Measurements from ENCODE around the gene USHBP1.

Gene USHBP1

DNA sequence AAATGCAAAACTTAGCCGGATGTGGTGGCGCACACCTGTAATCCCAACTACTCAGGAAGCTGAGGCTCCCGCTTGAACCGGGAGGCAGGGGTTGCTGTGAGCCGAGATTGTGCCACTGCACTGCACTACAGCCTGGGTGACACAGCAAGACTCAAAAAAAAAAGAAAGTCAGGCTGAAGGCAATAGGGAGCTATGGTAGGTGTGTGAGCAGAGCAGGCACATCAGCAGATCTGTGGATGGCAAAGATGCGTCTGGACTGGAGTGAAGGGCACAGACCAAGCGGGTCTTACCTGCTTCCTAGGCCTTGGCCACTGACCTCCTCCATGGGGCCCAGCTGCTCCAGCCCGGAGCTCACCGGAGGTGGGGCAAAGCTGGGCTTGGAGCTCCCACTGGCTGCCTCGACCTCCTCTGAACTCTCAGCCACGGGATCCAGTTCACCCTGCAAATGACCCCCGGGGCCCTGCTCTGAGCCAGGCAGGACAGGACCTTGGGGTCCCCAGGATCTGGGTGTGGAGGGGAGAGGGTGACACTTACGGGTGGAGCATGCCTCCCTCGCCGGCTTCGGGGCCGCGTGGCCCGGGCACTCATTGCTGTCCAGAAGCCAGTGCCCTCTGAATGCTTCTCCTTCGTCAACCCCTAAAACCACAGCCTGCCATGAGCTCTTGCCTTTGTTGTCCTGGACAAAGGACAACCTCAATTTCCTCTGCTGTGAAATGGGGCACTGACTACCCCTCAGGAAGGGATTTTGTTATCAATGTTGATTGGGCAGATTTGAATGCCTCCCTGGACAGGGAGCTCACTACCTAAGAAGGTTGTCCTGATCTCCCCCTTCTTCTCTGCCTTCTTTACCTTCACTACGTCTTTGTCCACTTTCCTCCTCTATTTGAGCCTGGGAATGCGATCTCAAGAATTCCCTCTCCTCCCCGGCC lies 569 bp downstream of the USHBP1 start:
- no peak for DNase-seq
- H3K4me1 ChIP-seq (ENCODE audit: control insufficient read depth, low read depth, low read length) = peaks cover 2% of the 10 kb centered on the region
- H3K36me3 ChIP-seq (ENCODE audit: control insufficient read depth, insufficient read depth, low read length) = no peaks in the 10 kb centered on the region
- no peak overlapping the region for H2BK120ac ChIP-seq (ENCODE audit: low read depth, low read length)
- no peaks in the 10 kb centered on the region for H3K27me3 ChIP-seq (ENCODE audit: insufficient read depth, low read length, poor library complexity)
- no peak overlapping the region for H4K8ac ChIP-seq (ENCODE audit: low read depth, low read length)
- H3K79me2 ChIP-seq (ENCODE audit: control insufficient read depth, insufficient read depth, low read length) = peaks cover 3% of the 10 kb centered on the region
- peak overlapping the region; percentile 47 for H4K5ac ChIP-seq (ENCODE audit: low read length)
- H3K79me1 ChIP-seq (ENCODE audit: low read length) = no peaks in the 10 kb centered on the region
- H3K18ac ChIP-seq (ENCODE audit: low read length) = peak overlapping the region; percentile 5
- H2BK5ac ChIP-seq (ENCODE audit: low read length) = no peak overlapping the region
- no peak overlapping the region for H2BK15ac ChIP-seq (replicated peaks; ENCODE audit: low read depth)
- peak overlapping the region; percentile 71 for H2AK5ac ChIP-seq (ENCODE audit: low read length)
- peak overlapping the region; percentile 81 for H3K56ac ChIP-seq (ENCODE audit: low read length)
- H3K4me3 ChIP-seq (ENCODE audit: low read length) = no peak overlapping the region
- H3K23ac ChIP-seq (ENCODE audit: low read length) = no peak overlapping the region
- H3K9ac ChIP-seq (ENCODE audit: low read length) = peak overlapping the region; percentile 61
- no peak overlapping the region for H3K27ac ChIP-seq (ENCODE audit: low read depth, low read length)
- H3K4ac ChIP-seq (ENCODE audit: low read depth, low read length) = no peak overlapping the region
- WGBS (ENCODE audit: extremely low coverage, insufficient coverage, low lambda C conversion rate) = no CpG with 5 or more reads among the region's 23 CpGs
- H3K4me2 ChIP-seq (ENCODE audit: low read length) = no peak overlapping the region

DNA sequence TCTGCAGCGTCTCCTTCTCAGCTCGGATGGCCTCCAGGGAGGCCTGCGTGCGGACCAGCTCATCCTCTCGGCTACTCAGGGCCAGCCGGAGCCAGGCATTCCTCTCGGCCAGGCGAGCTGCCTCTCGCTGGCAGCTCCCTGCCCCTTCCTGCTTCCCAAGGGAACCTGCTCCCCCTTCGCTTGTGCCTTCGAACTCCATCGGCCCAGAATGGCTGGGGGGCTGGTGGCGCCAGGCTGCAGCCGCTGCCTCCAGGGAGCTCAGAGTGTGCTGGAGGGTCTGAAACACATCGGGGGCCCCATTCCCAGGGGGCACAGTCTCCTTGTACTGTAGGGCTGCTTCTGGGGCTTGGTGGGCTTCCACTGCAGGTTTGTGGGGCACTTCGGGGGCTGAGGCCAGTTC lies 2.0 kb downstream of the USHBP1 start:
- WGBS (ENCODE audit: extremely low coverage, insufficient coverage, low lambda C conversion rate) = no CpG with 5 or more reads among the region's 16 CpGs
- H3K27ac ChIP-seq (ENCODE audit: low read depth, low read length) = no peak overlapping the region
- no peak overlapping the region for H3K9ac ChIP-seq (ENCODE audit: low read length)
- no peak overlapping the region for H2BK5ac ChIP-seq (ENCODE audit: low read length)
- H2BK120ac ChIP-seq (ENCODE audit: low read depth, low read length) = no peak overlapping the region
- H3K27me3 ChIP-seq (ENCODE audit: insufficient read depth, low read length, poor library complexity) = no peaks in the 10 kb centered on the region
- H3K36me3 ChIP-seq (ENCODE audit: control insufficient read depth, insufficient read depth, low read length) = no peaks in the 10 kb centered on the region
- H3K18ac ChIP-seq (ENCODE audit: low read length) = no peak overlapping the region
- no peak overlapping the region for H3K23ac ChIP-seq (ENCODE audit: low read length)
- no peaks in the 10 kb centered on the region for H3K79me2 ChIP-seq (ENCODE audit: control insufficient read depth, insufficient read depth, low read length)
- H3K4ac ChIP-seq (ENCODE audit: low read depth, low read length) = no peak overlapping the region
- no peak overlapping the region for H3K4me2 ChIP-seq (ENCODE audit: low read length)
- H3K4me3 ChIP-seq (ENCODE audit: low read length) = no peak overlapping the region
- H2BK15ac ChIP-seq (replicated peaks; ENCODE audit: low read depth) = no peak overlapping the region
- DNase-seq = no peak
- no peak overlapping the region for H4K8ac ChIP-seq (ENCODE audit: low read depth, low read length)
- H4K5ac ChIP-seq (ENCODE audit: low read length) = no peak overlapping the region
- no peak overlapping the region for H3K56ac ChIP-seq (ENCODE audit: low read length)
- H2AK5ac ChIP-seq (ENCODE audit: low read length) = no peak overlapping the region
- H3K79me1 ChIP-seq (ENCODE audit: low read length) = no peaks in the 10 kb centered on the region
- H3K4me1 ChIP-seq (ENCODE audit: control insufficient read depth, low read depth, low read length) = peaks cover 2% of the 10 kb centered on the region

DNA sequence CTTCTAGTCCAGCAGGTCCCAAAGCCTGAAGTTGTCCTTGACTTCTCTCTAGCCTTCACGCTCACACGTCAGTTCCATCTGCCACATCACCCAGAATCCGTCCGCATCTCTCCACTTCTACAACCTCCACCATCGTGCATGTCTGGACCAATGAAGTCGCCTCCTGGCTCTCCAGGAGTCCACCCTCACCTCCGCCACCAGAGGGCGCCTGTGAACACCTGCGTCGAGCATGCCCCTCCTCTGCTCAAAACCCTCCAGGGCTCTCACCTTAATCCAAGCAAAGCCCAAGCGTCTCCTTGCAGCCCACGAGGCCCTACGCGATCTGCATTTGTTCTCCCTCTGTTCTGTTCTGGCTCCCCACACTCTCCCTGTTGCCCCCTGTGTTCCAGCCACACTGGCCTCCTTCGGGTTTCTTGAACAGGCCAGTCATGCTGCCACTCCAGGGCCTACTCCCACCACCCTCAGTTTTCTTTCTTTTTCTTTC lies 3.7 kb downstream of the USHBP1 start:
- Histone ChIP-seq H3K4ac (ENCODE audit: low read depth, low read length) (no peak overlapping the region), H3K9ac (ENCODE audit: low read length) (no peak overlapping the region)
- peak; percentile 96 for DNase-seq

DNA sequence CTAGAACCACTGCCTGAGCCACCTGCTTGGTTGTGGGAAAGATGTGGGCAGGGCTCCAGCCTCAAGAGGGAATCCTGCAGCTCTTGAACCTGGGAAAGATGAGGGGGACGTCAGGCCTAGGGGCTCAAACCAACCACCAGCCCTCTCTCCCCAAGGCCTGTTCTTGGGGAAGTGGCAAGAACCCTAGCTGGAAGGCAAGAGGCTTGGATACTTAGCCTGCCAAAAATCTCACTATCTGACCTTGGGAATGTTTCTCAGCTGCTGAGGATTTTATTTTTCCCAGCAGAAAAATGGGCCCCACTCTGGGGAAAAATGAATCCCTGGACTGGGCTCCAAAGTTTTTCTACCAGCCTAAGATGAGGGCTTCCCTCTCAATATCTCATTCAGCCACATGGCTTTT lies 4.6 kb downstream of the USHBP1 start:
- H2BK5ac ChIP-seq (ENCODE audit: low read length) = no peak overlapping the region
- H3K36me3 ChIP-seq (ENCODE audit: control insufficient read depth, insufficient read depth, low read length) = no peaks in the 10 kb centered on the region
- WGBS (ENCODE audit: extremely low coverage, insufficient coverage, low lambda C conversion rate) = no CpG with 5 or more reads among the region's 1 CpG
- peaks cover 2% of the 10 kb centered on the region for H3K4me1 ChIP-seq (ENCODE audit: control insufficient read depth, low read depth, low read length)
- no peaks in the 10 kb centered on the region for H3K79me1 ChIP-seq (ENCODE audit: low read length)
- no peak overlapping the region for H3K23ac ChIP-seq (ENCODE audit: low read length)
- H4K8ac ChIP-seq (ENCODE audit: low read depth, low read length) = no peak overlapping the region
- H4K5ac ChIP-seq (ENCODE audit: low read length) = no peak overlapping the region
- no peak for DNase-seq
- no peak overlapping the region for H2AK5ac ChIP-seq (ENCODE audit: low read length)
- no peak overlapping the region for H3K4me2 ChIP-seq (ENCODE audit: low read length)
- H3K4me3 ChIP-seq (ENCODE audit: low read length) = no peak overlapping the region
- H3K79me2 ChIP-seq (ENCODE audit: control insufficient read depth, insufficient read depth, low read length) = no peaks in the 10 kb centered on the region
- no peak overlapping the region for H3K27ac ChIP-seq (ENCODE audit: low read depth, low read length)
- no peak overlapping the region for H3K4ac ChIP-seq (ENCODE audit: low read depth, low read length)
- no peak overlapping the region for H2BK15ac ChIP-seq (replicated peaks; ENCODE audit: low read depth)
- H3K27me3 ChIP-seq (ENCODE audit: insufficient read depth, low read length, poor library complexity) = no peaks in the 10 kb centered on the region
- no peak overlapping the region for H3K9ac ChIP-seq (ENCODE audit: low read length)
- H2BK120ac ChIP-seq (ENCODE audit: low read depth, low read length) = no peak overlapping the region
- no peak overlapping the region for H3K56ac ChIP-seq (ENCODE audit: low read length)
- no peak overlapping the region for H3K18ac ChIP-seq (ENCODE audit: low read length)

More for the DNA sequence above, 3.7 kb downstream of the USHBP1 start:
- Histone ChIP-seq H3K23ac (ENCODE audit: low read length) (no peak overlapping the region), H2BK15ac (replicated peaks; ENCODE audit: low read depth) (no peak overlapping the region), H3K36me3 (ENCODE audit: control insufficient read depth, insufficient read depth, low read length) (no peaks in the 10 kb centered on the region), H3K79me1 (ENCODE audit: low read length) (no peaks in the 10 kb centered on the region), H3K4me2 (ENCODE audit: low read length) (no peak overlapping the region), H3K27me3 (ENCODE audit: insufficient read depth, low read length, poor library complexity) (no peaks in the 10 kb centered on the region), H3K18ac (ENCODE audit: low read length) (no peak overlapping the region), H2BK5ac (ENCODE audit: low read length) (no peak overlapping the region), H3K27ac (ENCODE audit: low read depth, low read length) (no peak overlapping the region), H3K4me1 (ENCODE audit: control insufficient read depth, low read depth, low read length) (peaks cover 2% of the 10 kb centered on the region), H3K56ac (ENCODE audit: low read length) (peak overlapping the region; percentile 74), H2AK5ac (ENCODE audit: low read length) (no peak overlapping the region), H3K79me2 (ENCODE audit: control insufficient read depth, insufficient read depth, low read length) (no peaks in the 10 kb centered on the region), H4K8ac (ENCODE audit: low read depth, low read length) (no peak overlapping the region), H3K4me3 (ENCODE audit: low read length) (no peak overlapping the region), H2BK120ac (ENCODE audit: low read depth, low read length) (no peak overlapping the region), H4K5ac (ENCODE audit: low read length) (no peak overlapping the region)
- no CpG with 5 or more reads among the region's 15 CpGs for WGBS (ENCODE audit: extremely low coverage, insufficient coverage, low lambda C conversion rate)

DNA sequence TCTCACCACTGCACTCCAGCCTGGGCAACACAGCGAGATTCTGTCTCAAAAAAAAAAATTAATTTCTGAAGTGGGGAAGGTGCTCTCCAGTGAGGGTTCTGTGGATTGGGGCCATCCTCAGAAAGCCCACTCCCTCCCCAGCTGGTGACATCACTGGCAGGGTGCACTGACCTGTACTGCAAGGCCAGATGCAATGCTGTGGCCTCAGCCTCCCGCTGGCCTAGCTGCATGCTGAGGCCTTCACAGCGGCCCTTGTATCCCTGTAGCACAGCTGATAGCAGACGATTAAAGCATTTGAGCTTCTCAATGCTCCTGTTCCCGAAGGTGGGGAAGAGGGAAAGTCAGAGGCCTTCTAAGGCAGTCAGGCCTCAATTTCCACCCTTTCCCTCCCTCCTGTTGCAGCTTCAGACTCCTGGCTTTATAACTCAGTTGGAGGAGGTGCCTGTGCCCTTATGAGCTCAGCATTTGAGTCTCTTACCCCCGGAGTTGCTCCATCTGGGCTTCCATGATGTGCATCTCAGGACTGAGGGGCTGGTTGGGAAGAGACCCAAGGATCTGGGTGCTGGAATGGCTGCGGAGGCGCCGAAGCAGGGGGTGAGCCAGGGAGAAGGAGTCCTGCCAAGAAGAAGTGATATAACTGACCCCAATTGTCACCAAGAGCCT lies 5.3 kb downstream of the USHBP1 start:
- H3K4ac ChIP-seq (ENCODE audit: low read depth, low read length) = no peak overlapping the region
- H3K56ac ChIP-seq (ENCODE audit: low read length) = no peak overlapping the region
- peak; percentile 74 for DNase-seq
- H3K4me3 ChIP-seq (ENCODE audit: low read length) = no peak overlapping the region
- H3K18ac ChIP-seq (ENCODE audit: low read length) = no peak overlapping the region
- H3K27me3 ChIP-seq (ENCODE audit: insufficient read depth, low read length, poor library complexity) = no peaks in the 10 kb centered on the region
- no peaks in the 10 kb centered on the region for H3K79me1 ChIP-seq (ENCODE audit: low read length)
- no peak overlapping the region for H3K9ac ChIP-seq (ENCODE audit: low read length)
- H3K27ac ChIP-seq (ENCODE audit: low read depth, low read length) = no peak overlapping the region
- no peak overlapping the region for H2BK15ac ChIP-seq (replicated peaks; ENCODE audit: low read depth)
- no peaks in the 10 kb centered on the region for H3K4me1 ChIP-seq (ENCODE audit: control insufficient read depth, low read depth, low read length)
- no peak overlapping the region for H4K8ac ChIP-seq (ENCODE audit: low read depth, low read length)
- no peak overlapping the region for H4K5ac ChIP-seq (ENCODE audit: low read length)
- H2AK5ac ChIP-seq (ENCODE audit: low read length) = no peak overlapping the region
- H2BK120ac ChIP-seq (ENCODE audit: low read depth, low read length) = no peak overlapping the region
- H3K79me2 ChIP-seq (ENCODE audit: control insufficient read depth, insufficient read depth, low read length) = no peaks in the 10 kb centered on the region
- no peak overlapping the region for H3K23ac ChIP-seq (ENCODE audit: low read length)
- no peaks in the 10 kb centered on the region for H3K36me3 ChIP-seq (ENCODE audit: control insufficient read depth, insufficient read depth, low read length)
- no CpG with 5 or more reads among the region's 9 CpGs for WGBS (ENCODE audit: extremely low coverage, insufficient coverage, low lambda C conversion rate)
- H3K4me2 ChIP-seq (ENCODE audit: low read length) = no peak overlapping the region
- H2BK5ac ChIP-seq (ENCODE audit: low read length) = no peak overlapping the region

Measured in mesendoderm (in vitro differentiated cells).